Stimulated activated CD4-positive, alpha-beta T cell treated with anti-CD3 and anti-CD28 coated beads, Interleukin-15, amount 100 ng/mL, for 1 hour (primary cell): Measurements from ENCODE around the gene RHBDD1.
A peak's percentile ranks its signal among the peaks of the same experiment; 100 is the strongest.

Experiments
- DNase-seq, 2 donors: peaks; one replicate each; pipeline ENCODE4 v3.0.0-alpha.2; 2020; ENCODE audit warnings: low read depth in 1 of 2, low spot score in 1 of 2

RHBDD1 gene

GRCh38 chr2:226979004-226979403 lies 143.2 kb downstream of the RHBDD1 start:
- no peak for DNase-seq

GRCh38 chr2:226981791-226982326 lies 146.0 kb downstream of the RHBDD1 start:
- DNase-seq = no peak

DNA sequence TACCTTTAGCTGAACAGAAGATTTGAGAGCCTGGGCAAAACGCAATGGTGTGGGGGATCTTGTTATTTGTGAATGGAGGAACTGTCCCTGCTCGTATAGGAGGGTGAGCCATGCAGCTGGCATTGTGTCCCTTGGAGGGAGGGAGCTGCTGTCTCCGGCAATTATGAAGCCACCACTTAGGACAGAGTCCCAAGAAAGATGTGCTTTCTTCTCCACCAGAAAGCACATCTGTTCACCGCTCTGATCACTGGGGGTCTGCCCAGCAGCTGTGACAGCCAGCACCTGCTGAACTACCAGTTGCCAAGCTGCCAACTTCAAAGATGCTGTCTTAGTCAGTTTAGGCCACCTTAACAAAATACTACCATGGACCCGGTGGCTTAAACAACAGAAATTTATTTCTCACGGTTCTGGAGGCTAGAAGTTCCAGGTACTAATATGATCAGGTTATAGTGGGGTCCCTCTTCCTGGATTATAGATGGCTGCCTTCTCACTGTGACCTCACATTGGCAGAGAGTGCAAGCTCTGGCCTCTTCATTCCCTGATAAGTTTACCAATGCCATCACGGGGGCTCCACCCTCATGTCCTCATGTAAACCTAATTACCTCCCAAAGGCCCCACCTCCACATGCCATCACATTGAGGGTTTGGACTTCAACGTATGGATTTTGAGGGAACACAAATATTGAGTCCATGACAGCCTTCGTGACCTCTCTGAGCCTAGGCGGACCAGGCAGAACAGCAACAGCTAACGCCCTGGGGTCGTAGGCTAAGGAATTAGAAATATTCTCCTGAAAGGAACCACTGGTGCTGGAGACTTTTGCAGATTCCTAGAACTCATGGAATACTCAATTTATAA lies 148.3 kb downstream of the RHBDD1 start:
- DNase-seq = no peak

DNA sequence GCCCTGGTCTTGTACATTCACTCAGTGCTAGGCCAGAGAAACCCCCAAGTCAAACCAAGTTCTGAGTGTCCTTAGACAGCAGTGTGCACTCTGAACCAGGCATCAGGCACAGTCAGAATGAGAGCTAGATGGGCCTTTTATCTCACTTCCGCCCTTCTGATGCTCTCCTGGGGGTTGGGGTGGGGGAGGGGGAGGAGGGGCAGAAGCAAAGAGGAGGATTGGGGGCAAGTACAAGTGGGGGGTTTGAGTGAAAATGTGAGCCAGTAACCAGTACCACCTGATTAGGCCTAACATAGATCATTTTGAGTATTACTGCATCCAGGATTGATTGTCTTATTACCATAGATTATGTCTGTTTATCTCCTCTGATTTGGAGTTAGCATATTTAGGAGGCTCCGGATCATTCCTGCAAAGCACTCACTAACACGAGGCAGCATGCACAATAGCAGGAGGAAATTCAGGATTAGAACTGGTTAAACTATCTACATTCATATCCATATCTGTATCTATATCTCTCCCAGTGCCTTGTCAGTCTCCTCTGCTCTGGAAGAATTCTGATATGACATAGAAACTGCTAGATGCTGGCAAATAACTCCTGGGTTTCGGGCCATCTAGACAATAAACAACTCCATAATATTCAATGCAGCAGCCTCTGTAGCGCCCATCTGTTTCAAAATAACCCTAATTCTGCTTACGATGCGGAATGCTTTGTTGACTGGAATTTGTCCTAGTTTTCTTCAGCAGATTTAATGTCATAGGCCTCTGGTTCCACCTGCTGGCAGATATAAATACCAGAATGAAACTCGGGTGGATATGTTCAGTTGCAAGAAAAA lies 149.1 kb downstream of the RHBDD1 start:
- DNase-seq = no peak

GRCh38 chr2:226985583-226985946 lies 149.7 kb downstream of the RHBDD1 start:
- no peak for DNase-seq

GRCh38 chr2:226991663-226992062 lies 155.8 kb downstream of the RHBDD1 start:
- DNase-seq = no peak

GRCh38 chr2:226993171-226993570 lies 157.3 kb downstream of the RHBDD1 start:
- DNase-seq = no peak

- DNase-seq = no peak
Observed at GRCh38 chr2:226994775-226995174, 158.9 kb downstream of the RHBDD1 start.

DNA sequence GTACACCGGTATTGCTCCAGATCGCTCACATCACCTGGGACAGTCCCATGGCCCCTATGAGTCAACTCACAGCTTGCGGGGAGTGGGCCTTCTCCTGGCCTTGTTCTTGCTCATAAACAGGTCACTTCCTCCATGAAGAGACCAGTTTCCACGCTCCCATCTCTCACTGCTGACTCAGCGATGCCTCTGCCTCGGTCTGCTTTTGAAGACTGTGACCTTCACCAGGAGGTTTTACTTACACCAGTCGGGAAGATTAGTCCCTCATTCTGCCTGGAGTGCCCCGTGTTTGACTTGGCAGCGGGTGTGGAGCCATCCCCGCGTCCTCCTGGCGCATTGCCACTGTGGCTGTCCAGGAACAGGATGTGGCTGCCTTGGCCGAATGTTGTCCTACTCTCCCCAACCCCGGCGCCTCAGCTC lies 159.8 kb downstream of the RHBDD1 start:
- peak in 1 of 2 donors; percentile 5 for DNase-seq

GRCh38 chr2:226999661-227000060 lies 163.8 kb downstream of the RHBDD1 start:
- no peak for DNase-seq

DNA sequence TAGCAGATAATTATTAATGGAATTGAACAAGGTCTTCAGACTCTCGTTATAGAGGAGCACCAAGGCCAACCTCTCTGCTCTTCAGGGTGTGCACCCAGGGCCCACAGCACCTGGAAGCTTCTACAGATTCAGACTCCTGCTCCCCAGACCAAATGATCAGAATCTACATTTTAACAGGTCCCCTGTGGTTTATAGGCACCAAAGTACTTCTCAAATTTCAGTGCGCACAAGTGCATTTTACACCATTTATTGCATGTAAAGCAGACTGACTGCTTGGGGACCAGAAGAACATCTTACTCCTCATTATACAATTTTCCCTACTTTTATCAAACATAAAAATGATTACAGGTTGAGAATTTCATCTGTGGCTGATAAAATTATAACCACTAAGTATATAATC lies 164.3 kb downstream of the RHBDD1 start:
- DNase-seq = no peak

DNA sequence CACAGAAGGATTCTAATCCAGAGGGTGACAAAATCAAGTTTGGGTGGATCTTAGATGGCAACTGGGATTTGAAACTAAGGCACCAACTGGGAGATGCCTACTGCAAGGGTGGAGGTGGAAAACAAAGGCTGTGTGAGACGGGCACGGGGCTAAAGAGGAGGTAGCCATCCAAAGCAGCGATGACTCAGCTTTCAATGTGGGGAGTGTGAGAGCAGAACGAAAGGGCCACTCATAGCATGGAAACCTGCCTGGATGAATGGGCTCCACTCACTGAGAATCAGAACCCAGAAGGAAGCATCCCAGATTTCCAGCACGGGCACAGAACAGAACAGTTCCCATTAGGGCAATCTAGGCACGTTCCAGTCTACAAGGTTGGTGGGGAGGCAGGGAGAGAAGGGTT lies 168.6 kb downstream of the RHBDD1 start:
- DNase-seq = no peak

DNA sequence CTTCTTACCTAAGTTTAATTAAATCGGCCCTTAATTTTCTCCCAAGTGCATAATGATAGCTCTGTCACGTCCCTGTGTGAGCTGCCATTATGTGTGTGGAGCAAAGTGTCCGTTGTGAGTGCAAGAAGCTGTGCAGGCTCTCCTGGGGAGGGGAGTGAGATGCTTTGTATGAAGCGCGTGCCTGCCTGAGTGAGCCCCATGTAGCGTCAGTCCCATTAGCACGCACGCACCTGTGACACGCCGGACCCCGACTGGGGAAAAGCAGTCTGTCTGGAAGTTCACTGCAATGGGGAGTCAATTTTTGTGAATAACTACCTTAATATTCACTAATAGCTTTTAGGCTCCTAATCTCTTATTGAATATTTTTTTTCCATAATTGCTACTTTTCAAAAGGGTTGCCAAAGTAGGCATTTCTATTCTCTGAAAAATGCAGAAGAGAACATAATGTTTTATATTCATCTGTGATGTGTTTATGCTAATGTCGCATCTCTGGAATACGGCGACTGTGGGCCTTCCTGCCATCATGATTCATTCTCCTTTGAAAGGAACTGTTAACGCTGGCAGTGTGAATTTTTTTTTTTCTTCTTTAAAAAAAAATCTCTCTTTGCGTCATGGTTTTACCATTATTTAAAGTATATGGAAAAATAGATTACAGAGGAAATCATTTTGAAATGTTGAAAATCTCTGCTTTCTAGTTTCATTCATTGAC lies 170.5 kb downstream of the RHBDD1 start:
- DNase-seq = no peak

GRCh38 chr2:227007148-227007547 lies 171.3 kb downstream of the RHBDD1 start:
- no peak for DNase-seq

DNA sequence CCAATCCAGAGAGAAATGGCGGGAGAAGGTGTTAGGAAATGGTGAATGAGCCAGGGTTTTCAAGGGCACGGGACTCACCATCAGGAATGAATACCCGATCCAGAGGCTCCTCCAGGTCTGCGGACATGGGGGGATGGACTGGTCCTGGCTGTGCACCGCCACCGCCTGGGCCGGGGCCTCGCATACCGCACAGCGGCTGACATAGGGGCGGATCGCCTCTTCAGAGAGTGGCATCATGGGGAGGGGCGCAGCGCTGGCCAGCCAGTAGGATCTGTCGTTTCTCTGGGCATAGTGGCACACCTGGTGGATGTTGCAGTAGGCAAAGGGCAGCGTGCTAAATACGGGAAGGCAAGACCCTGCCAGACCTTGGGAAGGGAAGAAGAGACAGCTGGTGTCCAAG lies 172.1 kb downstream of the RHBDD1 start:
- no peak for DNase-seq

GRCh38 chr2:227010433-227010832 lies 174.6 kb downstream of the RHBDD1 start:
- no peak for DNase-seq

DNA sequence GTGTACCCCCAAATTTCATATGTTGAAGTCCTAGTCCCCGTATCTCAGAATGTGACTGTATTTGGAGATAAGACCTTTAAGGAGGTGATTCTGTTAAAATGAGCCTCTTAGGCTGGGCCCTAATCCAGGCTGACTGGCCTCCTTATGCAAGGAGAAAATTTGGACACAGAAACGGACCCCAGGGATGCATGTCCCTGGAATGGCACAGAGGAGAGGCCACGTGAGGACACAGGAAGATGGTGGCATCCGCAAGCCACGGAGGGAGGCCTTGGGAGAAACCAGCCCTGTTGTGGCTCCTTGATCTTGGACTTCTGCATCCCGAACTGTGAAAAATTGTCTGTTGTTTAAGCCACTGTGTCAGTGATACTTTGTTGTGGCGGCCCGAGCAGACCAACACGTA lies 177.5 kb downstream of the RHBDD1 start:
- no peak for DNase-seq

DNA sequence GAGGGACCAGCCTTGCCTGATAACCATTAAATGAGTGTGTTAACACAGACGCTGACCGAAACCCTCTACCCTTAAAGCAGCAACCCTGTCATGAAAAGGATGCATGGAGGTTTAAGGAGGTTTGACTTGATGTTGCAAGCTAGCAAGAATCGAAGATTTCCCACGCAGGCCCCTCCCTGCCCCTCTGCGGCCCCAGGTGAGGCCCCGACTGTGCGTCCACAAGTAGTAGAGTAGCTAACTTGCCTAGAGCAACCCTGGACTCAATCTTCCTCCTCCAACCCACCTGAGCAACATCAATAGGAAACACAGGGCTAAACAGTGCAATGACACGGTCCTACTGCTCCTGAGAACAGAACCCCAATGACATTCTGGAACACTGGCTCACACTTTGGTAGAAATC lies 178.0 kb downstream of the RHBDD1 start:
- DNase-seq = no peak

DNA sequence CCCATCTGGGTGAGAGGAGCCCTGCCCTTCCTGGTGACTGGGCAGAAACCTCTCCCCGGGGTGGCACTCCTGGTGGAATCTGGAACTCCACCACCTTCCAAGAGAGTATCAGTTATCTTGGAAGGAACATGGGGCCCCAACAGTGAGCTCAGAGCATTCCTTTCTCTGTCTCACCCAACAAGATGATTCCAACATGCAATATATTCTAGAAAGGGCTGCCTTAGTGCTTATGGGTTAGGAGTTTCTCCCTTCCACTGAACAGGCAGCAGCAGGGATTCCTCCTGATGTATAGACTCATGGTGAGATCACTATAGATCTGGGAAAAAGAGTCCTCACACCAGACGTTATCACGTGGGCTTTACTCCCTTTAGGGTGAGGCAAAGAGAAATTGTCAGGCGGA lies 181.0 kb downstream of the RHBDD1 start:
- DNase-seq = no peak

DNA sequence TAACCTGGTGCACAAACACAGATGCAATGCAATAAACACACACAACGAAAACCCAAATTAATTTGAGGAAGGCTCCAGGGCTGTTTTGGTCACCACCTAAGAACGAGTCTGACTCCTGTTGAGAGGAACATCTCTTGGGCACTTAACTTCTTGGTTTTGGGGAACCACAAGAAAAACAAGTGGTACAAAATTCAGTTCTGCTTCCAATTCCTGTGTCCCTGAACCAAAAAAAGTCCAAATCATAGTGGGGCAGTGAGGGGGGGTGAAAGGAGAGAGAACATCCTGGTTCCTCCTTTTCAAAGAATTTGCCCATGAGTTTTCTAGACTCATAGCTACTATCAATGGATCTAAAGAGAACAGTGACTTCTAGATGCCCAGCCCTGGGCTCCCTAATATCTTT lies 184.6 kb downstream of the RHBDD1 start:
- no peak for DNase-seq

- DNase-seq = no peak
Observed at GRCh38 chr2:227022608-227023007, 186.8 kb downstream of the RHBDD1 start.
